ENCODE data around the gene STK32B. TPM values are rescaled to one million over a fixed set of nuclear protein-coding genes. Genes with fewer than 3 reads are reported as not detected.

STK32B gene
- total and polyA plus RNA-seq, 10 donors: 0.03 to 0.87 (median 0.36) TPM

GRCh38 chr4:5543681-5544080 is 492.4 kb downstream of the STK32B start:
- Histone ChIP-seq H3K9me3 (peaks cover 0 to 19% (median 14%) of the 10 kb centered on the region in 8 donors), H3K4me1 (no peaks in the 10 kb centered on the region), H3K36me3 (no peaks in the 10 kb centered on the region), H3K27me3 (replicated peaks in 1 of 7) (no peaks in the 10 kb centered on the region), H3K4me3 (no peak overlapping the region), H3K27ac (no peak overlapping the region)
- TF ChIP-seq POLR2A (IDR thresholded peaks at IDR 0.05) (no peak), POLR2AphosphoS5 (IDR thresholded peaks at IDR 0.05) (no peak)
- TF ChIP-seq, protein P1, sequence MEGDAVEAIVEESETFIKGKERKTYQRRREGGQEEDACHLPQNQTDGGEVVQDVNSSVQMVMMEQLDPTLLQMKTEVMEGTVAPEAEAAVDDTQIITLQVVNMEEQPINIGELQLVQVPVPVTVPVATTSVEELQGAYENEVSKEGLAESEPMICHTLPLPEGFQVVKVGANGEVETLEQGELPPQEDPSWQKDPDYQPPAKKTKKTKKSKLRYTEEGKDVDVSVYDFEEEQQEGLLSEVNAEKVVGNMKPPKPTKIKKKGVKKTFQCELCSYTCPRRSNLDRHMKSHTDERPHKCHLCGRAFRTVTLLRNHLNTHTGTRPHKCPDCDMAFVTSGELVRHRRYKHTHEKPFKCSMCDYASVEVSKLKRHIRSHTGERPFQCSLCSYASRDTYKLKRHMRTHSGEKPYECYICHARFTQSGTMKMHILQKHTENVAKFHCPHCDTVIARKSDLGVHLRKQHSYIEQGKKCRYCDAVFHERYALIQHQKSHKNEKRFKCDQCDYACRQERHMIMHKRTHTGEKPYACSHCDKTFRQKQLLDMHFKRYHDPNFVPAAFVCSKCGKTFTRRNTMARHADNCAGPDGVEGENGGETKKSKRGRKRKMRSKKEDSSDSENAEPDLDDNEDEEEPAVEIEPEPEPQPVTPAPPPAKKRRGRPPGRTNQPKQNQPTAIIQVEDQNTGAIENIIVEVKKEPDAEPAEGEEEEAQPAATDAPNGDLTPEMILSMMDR (IDR thresholded peaks at IDR 0.05 in 8 of 11, conservative IDR thresholded peaks at IDR 0.05 in 3 of 11): no peak
- 85 to 92% (median 90%) methylated on average over 7 to 8 of the region's 8 CpGs for whole genome bisulfite sequencing, 5 donors
- DNase-seq: no peak
- intact Hi-C loops (cut with DNase I; ENCODE audit: low total_unique reads): no loop called here

DNA sequence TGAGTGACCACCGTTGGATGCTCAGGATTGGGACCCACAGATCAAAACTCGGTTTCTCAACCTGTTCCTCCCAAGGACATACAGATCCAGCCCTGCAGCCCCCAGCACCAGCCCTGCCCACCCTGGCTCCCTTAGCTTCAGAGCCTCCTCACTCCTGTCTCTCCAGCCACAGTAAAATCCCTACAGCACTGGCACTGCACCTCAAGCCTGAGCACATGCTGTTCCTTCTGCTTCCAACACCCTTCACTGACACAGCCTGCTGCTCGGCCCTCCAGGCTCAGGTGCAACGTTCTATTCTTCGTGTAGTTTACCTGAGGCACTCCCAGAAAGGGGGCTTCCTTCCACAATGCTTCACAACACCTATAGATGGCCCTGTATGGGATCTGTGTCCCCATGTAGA is 493.5 kb downstream of the STK32B start:
- no peak overlapping the region for H3K4me3 ChIP-seq
- no peak for TF ChIP-seq POLR2A (IDR thresholded peaks at IDR 0.05)
- TF ChIP-seq, protein P1 (IDR thresholded peaks at IDR 0.05 in 8 of 11, conservative IDR thresholded peaks at IDR 0.05 in 3 of 11): no peak
- no peak for TF ChIP-seq POLR2AphosphoS5 (IDR thresholded peaks at IDR 0.05)
- no peak overlapping the region for H3K27ac ChIP-seq
- H3K9me3 ChIP-seq: peaks cover 0 to 26% (median 18%) of the 10 kb centered on the region in 8 donors
- no peaks in the 10 kb centered on the region for H3K4me1 ChIP-seq
- no peaks in the 10 kb centered on the region for H3K36me3 ChIP-seq
- H3K27me3 ChIP-seq (replicated peaks in 1 of 7): no peaks in the 10 kb centered on the region
- 59 to 78% (median 71%) methylated on average over 5 of the region's 5 CpGs for WGBS, 5 donors
- no peak for DNase-seq
- intact Hi-C loops (cut with DNase I; ENCODE audit: low total_unique reads): no loop called here

DNA sequence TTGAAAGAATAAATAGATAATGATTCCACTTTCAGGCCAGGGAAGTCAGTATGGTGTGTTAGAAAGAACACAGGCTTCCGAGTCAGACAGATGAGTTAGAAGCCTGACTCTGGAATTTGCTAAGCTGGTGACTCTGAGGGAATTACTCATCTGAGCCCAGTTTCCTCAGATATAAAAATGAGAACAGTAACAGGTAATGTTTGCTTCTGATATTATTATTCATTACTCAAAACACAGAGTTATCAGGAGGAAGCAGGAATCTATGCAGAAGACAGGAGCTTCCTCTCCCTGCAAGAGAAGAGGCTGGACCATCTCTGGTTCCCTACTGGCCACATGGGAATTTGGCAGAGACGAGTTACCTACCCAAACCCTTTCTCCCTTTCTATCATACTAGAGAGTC is 494.0 kb downstream of the STK32B start:
- TF ChIP-seq, protein P1 (IDR thresholded peaks at IDR 0.05 in 8 of 11, conservative IDR thresholded peaks at IDR 0.05 in 3 of 11): no peak
- no peak for TF ChIP-seq POLR2AphosphoS5 (IDR thresholded peaks at IDR 0.05)
- TF ChIP-seq POLR2A (IDR thresholded peaks at IDR 0.05): no peak
- no peak overlapping the region for H3K4me3 ChIP-seq
- no peaks in the 10 kb centered on the region for H3K36me3 ChIP-seq
- H3K4me1 ChIP-seq: no peaks in the 10 kb centered on the region
- 36 to 45% (median 40%) methylated on average over 2 of the region's 2 CpGs for WGBS, 5 donors
- H3K27ac ChIP-seq: no peak overlapping the region
- intact Hi-C loops (cut with DNase I; ENCODE audit: low total_unique reads): no loop called here
- H3K27me3 ChIP-seq (replicated peaks in 1 of 7): no peaks in the 10 kb centered on the region
- peaks cover 0 to 32% (median 23%) of the 10 kb centered on the region in 8 donors for H3K9me3 ChIP-seq
- DNase-seq: no peak

- H3K4me1 ChIP-seq: no peaks in the 10 kb centered on the region
- H3K4me3 ChIP-seq: no peak overlapping the region
- H3K36me3 ChIP-seq: no peaks in the 10 kb centered on the region
- intact Hi-C loops (cut with DNase I; ENCODE audit: low total_unique reads): no loop called here
- H3K27me3 ChIP-seq (replicated peaks in 1 of 7): no peaks in the 10 kb centered on the region
- WGBS, 5 donors: 91 to 97% (median 94%) methylated on average over 11 to 12 of the region's 12 CpGs
- TF ChIP-seq, protein P1 (IDR thresholded peaks at IDR 0.05 in 8 of 11, conservative IDR thresholded peaks at IDR 0.05 in 3 of 11): no peak
- TF ChIP-seq POLR2A (IDR thresholded peaks at IDR 0.05) (no peak), POLR2AphosphoS5 (IDR thresholded peaks at IDR 0.05) (no peak)
- DNase-seq: no peak
- H3K9me3 ChIP-seq: peaks cover 0 to 41% (median 30%) of the 10 kb centered on the region in 8 donors
- H3K27ac ChIP-seq: no peak overlapping the region
These were observed 496.5 kb downstream of the STK32B start for GRCh38 chr4:5547651-5548249.

Small RNAs within 50 kb of the gene (small RNA-seq; reads per million reads assigned to genes)
- gene RF00019: 0 reads per million in 4 donors

Other genes with a start within 250 kb of the STK32B start
- gene MSX1, start 191.8 kb upstream of the STK32B start, total RNA-seq: 1 to 10 TPM; 2.8 to 6.8 (median 5.2) TPM
- 1 to 10 TPM; 1.1 to 2.6 (median 2.0) TPM for gene MSX1, start 191.8 kb upstream of the STK32B start, polyA plus RNA-seq
- gene CYTL1, start 32.0 kb upstream of the STK32B start, total RNA-seq: 1 to 10 TPM in 4 of 7 donors, not detected in 3; 1.1 to 1.4 (median 1.2) TPM
- under 1 TPM; 0.22 to 0.30 (median 0.30) TPM for gene CYTL1, start 32.0 kb upstream of the STK32B start, polyA plus RNA-seq

All from spleen (tissue), 11 donors.